SKM-1 (cell line): Measurements from ENCODE around the gene RCBTB1.
"Not testable (repeated sequence)": the region's sequence is repeated elsewhere in the genome, so short reads cannot be mapped to it uniquely, and the experiment has no call there.

Experiments
- DNase-seq: peaks from one replicate; lab custom pipeline; 2025; ENCODE audit not compliant: unreplicated experiment; lab: John Stamatoyannopoulos, UW

The RCBTB1 gene

GRCh38 chr13:49524740-49525501 lies 60.4 kb downstream of the RCBTB1 start:
- DNase-seq, result no peak

- DNase-seq, result no peak
These were observed 64.1 kb downstream of the RCBTB1 start for GRCh38 chr13:49521224-49521623.

- DNase-seq, result no peak
These were observed 67.9 kb downstream of the RCBTB1 start for GRCh38 chr13:49517461-49517860.

- no peak for DNase-seq
These were observed 68.9 kb downstream of the RCBTB1 start for GRCh38 chr13:49516467-49516866.

- DNase-seq, result no peak
These were observed 72.8 kb downstream of the RCBTB1 start for GRCh38 chr13:49512578-49512977.

GRCh38 chr13:49503951-49504350 lies 81.4 kb downstream of the RCBTB1 start:
- DNase-seq, result no peak

- DNase-seq, result no peak
These were observed 82.4 kb downstream of the RCBTB1 start for GRCh38 chr13:49502954-49503353.

- no peak for DNase-seq
These were observed 85.3 kb downstream of the RCBTB1 start for GRCh38 chr13:49499889-49500660.

GRCh38 chr13:49498206-49498605 lies 87.2 kb downstream of the RCBTB1 start:
- DNase-seq, result no peak

GRCh38 chr13:49497272-49497671 lies 88.1 kb downstream of the RCBTB1 start:
- no peak for DNase-seq

- not testable (repeated sequence) for DNase-seq
These were observed 88.5 kb downstream of the RCBTB1 start for GRCh38 chr13:49496837-49497236.

GRCh38 chr13:49495783-49496762 lies 89.3 kb downstream of the RCBTB1 start, which contains the start of gene PHF11:
PHF11 (plus strand) TSS chr13:49495953; CDS start chr13:49496002, 49 bp downstream.
- DNase-seq, result peak; percentile 37

- peak; percentile 43 for DNase-seq
These were observed 90.7 kb downstream of the RCBTB1 start for GRCh38 chr13:49494645-49495044.

GRCh38 chr13:49488563-49488962 lies 96.8 kb downstream of the RCBTB1 start:
- DNase-seq, result no peak
